HL-60 (cell line): ENCODE results near the gene C17orf67.

ENCODE experiments used
- DNase-seq, 2 experiments: peaks; one replicate each; pipeline ENCODE4 v3.0.0-alpha.2; 2010 to 2020; ENCODE audit warnings: low read depth in 1 of 2, low spot score in 1 of 2
- H3K27ac ChIP-seq: fragments of 250-450 bp; sonication (Bioruptor Pico); replicated peaks from 2 replicates; pipeline ENCODE4 v1.5.1; 2020; ENCODE audit warnings: mild to moderate bottlenecking, moderate library complexity
- H3K27me3 ChIP-seq: fragments of 250-450 bp; sonication (Bioruptor Pico); 2 replicates; pipeline ENCODE4 v1.5.1; 2021; ENCODE audit warnings: mild to moderate bottlenecking, moderate library complexity; ENCODE audit not compliant: insufficient read depth, poor library complexity, severe bottlenecking
- H3K4me3 ChIP-seq: replicated peaks from 2 replicates; pipeline ENCODE4 v1.5.1; 2011; ENCODE audit warnings: mild to moderate bottlenecking, control low read depth, low read length; ENCODE audit not compliant: insufficient read depth
- GABPA ChIP-seq: IDR thresholded peaks from 2 replicates; pipeline ENCODE4 v1.6.1; 2012; ENCODE audit warnings: low read depth
- POLR2AphosphoS5 ChIP-seq: IDR thresholded peaks from 2 replicates; pipeline ENCODE4 v1.6.1; 2012; ENCODE audit warnings: low read depth
- SPI1 ChIP-seq: IDR thresholded peaks from 2 replicates; pipeline ENCODE4 v1.6.1; 2012; ENCODE audit warnings: low read depth, mild to moderate bottlenecking, borderline replicate concordance
- TF ChIP-seq, protein P1 (sequence below): IDR thresholded peaks from 2 replicates; pipeline ENCODE4 v1.6.1; 2012; ENCODE audit warnings: low read depth; ENCODE audit not compliant: insufficient replicate concordance
- TF ChIP-seq, protein P2 (sequence below): IDR thresholded peaks from one replicate; pipeline ENCODE4 v1.5.1; 2011; ENCODE audit warnings: low read length, control low read depth, inconsistent platforms; ENCODE audit not compliant: insufficient read depth

Gene C17orf67

DNA sequence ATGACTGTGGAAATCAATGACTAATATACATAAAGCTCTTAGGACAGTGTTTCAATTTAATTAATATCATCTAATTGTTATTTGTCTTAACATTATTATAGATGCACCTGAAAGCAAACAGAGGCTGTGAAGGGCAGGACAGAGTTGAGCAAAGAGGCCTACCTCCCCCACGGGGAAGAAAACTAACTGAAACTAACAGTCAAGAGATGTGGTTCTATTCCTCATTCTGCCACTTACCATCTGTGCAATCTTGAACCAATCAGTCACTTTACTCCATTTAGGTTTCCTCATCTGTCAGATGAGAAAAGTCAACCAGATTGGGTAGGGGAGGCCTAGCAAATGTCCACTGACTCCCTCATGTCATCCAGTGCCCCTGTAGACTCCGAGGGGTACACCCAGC, 59.1 kb downstream of the C17orf67 start:
- Histone ChIP-seq H3K4me3 (no peak overlapping the region), H3K27ac (peak overlapping the region; percentile 1; the same call in 1 of the 2 replicates), H3K27me3 (no peaks in the 10 kb centered on the region)
- DNase-seq: no peak
- TF ChIP-seq SPI1 (no peak), POLR2AphosphoS5 (no peak), GABPA (no peak)
- TF ChIP-seq, protein P1, sequence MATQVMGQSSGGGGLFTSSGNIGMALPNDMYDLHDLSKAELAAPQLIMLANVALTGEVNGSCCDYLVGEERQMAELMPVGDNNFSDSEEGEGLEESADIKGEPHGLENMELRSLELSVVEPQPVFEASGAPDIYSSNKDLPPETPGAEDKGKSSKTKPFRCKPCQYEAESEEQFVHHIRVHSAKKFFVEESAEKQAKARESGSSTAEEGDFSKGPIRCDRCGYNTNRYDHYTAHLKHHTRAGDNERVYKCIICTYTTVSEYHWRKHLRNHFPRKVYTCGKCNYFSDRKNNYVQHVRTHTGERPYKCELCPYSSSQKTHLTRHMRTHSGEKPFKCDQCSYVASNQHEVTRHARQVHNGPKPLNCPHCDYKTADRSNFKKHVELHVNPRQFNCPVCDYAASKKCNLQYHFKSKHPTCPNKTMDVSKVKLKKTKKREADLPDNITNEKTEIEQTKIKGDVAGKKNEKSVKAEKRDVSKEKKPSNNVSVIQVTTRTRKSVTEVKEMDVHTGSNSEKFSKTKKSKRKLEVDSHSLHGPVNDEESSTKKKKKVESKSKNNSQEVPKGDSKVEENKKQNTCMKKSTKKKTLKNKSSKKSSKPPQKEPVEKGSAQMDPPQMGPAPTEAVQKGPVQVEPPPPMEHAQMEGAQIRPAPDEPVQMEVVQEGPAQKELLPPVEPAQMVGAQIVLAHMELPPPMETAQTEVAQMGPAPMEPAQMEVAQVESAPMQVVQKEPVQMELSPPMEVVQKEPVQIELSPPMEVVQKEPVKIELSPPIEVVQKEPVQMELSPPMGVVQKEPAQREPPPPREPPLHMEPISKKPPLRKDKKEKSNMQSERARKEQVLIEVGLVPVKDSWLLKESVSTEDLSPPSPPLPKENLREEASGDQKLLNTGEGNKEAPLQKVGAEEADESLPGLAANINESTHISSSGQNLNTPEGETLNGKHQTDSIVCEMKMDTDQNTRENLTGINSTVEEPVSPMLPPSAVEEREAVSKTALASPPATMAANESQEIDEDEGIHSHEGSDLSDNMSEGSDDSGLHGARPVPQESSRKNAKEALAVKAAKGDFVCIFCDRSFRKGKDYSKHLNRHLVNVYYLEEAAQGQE: no peak
- TF ChIP-seq, protein P2, sequence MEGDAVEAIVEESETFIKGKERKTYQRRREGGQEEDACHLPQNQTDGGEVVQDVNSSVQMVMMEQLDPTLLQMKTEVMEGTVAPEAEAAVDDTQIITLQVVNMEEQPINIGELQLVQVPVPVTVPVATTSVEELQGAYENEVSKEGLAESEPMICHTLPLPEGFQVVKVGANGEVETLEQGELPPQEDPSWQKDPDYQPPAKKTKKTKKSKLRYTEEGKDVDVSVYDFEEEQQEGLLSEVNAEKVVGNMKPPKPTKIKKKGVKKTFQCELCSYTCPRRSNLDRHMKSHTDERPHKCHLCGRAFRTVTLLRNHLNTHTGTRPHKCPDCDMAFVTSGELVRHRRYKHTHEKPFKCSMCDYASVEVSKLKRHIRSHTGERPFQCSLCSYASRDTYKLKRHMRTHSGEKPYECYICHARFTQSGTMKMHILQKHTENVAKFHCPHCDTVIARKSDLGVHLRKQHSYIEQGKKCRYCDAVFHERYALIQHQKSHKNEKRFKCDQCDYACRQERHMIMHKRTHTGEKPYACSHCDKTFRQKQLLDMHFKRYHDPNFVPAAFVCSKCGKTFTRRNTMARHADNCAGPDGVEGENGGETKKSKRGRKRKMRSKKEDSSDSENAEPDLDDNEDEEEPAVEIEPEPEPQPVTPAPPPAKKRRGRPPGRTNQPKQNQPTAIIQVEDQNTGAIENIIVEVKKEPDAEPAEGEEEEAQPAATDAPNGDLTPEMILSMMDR: no peak

- DNase-seq: no peak
- Histone ChIP-seq H3K4me3 (no peak overlapping the region), H3K27ac (no peak overlapping the region), H3K27me3 (no peaks in the 10 kb centered on the region)
- TF ChIP-seq SPI1: no peak
- TF ChIP-seq, protein P1: no peak
- no peak for TF ChIP-seq POLR2AphosphoS5
- TF ChIP-seq, protein P2: no peak
- TF ChIP-seq GABPA: no peak
Measured at GRCh38 chr17:56773124-56773523, 60.6 kb downstream of the C17orf67 start.

DNA sequence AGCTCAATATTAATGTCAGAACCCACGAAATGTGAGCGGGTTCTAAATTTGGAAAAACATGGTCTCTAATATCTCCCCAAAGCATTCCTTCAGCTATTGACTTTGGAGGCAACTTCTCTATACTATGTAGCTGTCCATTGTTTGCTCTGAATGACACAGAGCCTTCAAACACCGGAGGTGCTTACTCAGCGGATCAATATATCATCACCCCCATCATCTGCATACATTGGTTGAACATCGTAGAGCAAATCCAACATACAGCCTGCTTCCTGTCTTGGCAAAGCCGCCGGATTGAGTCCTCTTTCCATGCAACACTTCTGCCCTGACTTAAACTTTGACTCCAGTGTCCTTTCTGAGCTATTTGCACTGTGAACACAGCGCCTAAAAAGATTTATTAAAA, 61.3 kb downstream of the C17orf67 start:
- DNase-seq: no peak
- no peak overlapping the region for H3K27ac ChIP-seq
- TF ChIP-seq, protein P2: no peak
- TF ChIP-seq, protein P1: no peak
- TF ChIP-seq POLR2AphosphoS5 (no peak), GABPA (no peak), SPI1 (no peak)

More for the DNA sequence above, 61.3 kb downstream of the C17orf67 start:
- Histone ChIP-seq H3K27me3 (no peaks in the 10 kb centered on the region), H3K4me3 (no peak overlapping the region)
